GM19455 (cell line): Measurements from ENCODE around the gene TAOK3.

Source experiments
- ATAC-seq: cut with Tn5 transposase; IDR thresholded peaks from one replicate; pipeline ENCODE4 v1.9.1; 2021; ENCODE audit not compliant: unreplicated experiment

The TAOK3 gene

GRCh38 chr12:118102609-118103008 is 270.1 kb downstream of the TAOK3 start:
- no peak for ATAC-seq

DNA sequence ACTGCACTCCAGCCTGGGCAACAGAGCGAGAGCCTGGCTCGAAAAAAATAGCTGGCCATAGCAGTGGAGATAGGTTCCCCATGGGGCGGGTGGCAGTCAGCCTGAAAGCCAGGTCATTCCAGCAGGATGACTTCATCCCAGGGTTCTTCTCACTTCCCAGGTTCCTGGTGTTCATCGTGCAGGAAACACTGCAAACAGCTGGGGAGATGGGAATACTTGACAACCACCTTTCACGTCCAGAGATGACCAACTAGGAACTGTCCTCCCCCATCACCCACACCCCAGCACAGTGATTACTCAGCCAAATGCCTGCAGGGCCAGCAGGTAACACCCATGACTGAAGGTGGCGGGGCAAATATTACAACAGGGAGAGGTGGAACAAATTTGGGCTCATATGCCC is 270.6 kb downstream of the TAOK3 start:
- no peak for ATAC-seq

GRCh38 chr12:118101051-118101450 is 271.7 kb downstream of the TAOK3 start:
- no peak for ATAC-seq
